ENCODE data around the gene CDCA5.

CDCA5 gene

GRCh38 chr11:65047581-65048422 lies 36.0 kb downstream of the CDCA5 start:
- Histone ChIP-seq H3K4me1 (ENCODE audit: control insufficient read depth, insufficient read depth, low read depth, low read length) (peaks cover 8% of the 10 kb centered on the region), H4K91ac (ENCODE audit: low read length) (no peak overlapping the region), H3K9ac (ENCODE audit: low read length) (peak overlapping the region; percentile 82), H3K23ac (ENCODE audit: low read length in 2 of 2) (no peak overlapping the region), H2BK120ac (ENCODE audit: low read depth, low read length) (no peak overlapping the region), H2BK5ac (ENCODE audit: low read depth, low read length, poor library complexity, severe bottlenecking) (no peak overlapping the region), H3K9me3 (ENCODE audit: control insufficient read depth, low read length) (no peaks in the 10 kb centered on the region), H3K27me3 (ENCODE audit: control insufficient read depth in 1 of 2, insufficient read depth in 1 of 2, low read length in 2 of 2) (peaks cover 3% of the 10 kb centered on the region in 2 experiments), H2AK5ac (ENCODE audit: low read length, severe bottlenecking) (no peak overlapping the region), H3K4me2 (ENCODE audit: low read length, poor library complexity, severe bottlenecking) (no peak overlapping the region), H3K14ac (ENCODE audit: low read length in 2 of 2) (no peak overlapping the region), H4K8ac (ENCODE audit: low read length) (peak overlapping the region; percentile 72), H2BK15ac (ENCODE audit: low read depth, poor library complexity, severe bottlenecking) (no peak overlapping the region), H3K18ac (ENCODE audit: low read depth in 1 of 2, low read length in 2 of 2) (peak overlapping the region in 1 of 2 experiments; percentile 57), H3K4ac (ENCODE audit: low read depth in 1 of 2, low read length in 2 of 2) (no peak overlapping the region), H2AFZ (ENCODE audit: low read depth, low read length) (peak overlapping the region; percentile 33), H3K79me1 (replicated peaks; ENCODE audit: low read length, poor library complexity, severe bottlenecking) (peaks cover 27% of the 10 kb centered on the region), H3K36me3 (ENCODE audit: control insufficient read depth in 1 of 2, insufficient read depth in 2 of 2, low read depth in 1 of 2, low read length in 2 of 2) (peaks cover 25 to 33% of the 10 kb centered on the region in 2 experiments), H2BK12ac (ENCODE audit: low read length in 2 of 2) (no peak overlapping the region), H3K27ac (ENCODE audit: low read length, poor library complexity, severe bottlenecking) (no peak overlapping the region), H3K4me3 (ENCODE audit: insufficient read depth in 1 of 2, low read depth in 1 of 2, low read length in 2 of 2) (peak overlapping the region in 1 of 2 experiments; percentile 77)
- WGBS = 50% methylated on average over 36 of the region's 56 CpGs
- no peak for DNase-seq

- no peak overlapping the region for H2BK5ac ChIP-seq (ENCODE audit: low read depth, low read length, poor library complexity, severe bottlenecking)
- H3K9ac ChIP-seq (ENCODE audit: low read length) = no peak overlapping the region
- DNase-seq = no peak
- H3K27ac ChIP-seq (ENCODE audit: low read length, poor library complexity, severe bottlenecking) = no peak overlapping the region
- no peak overlapping the region for H3K4ac ChIP-seq (ENCODE audit: low read depth in 1 of 2, low read length in 2 of 2)
- H2BK12ac ChIP-seq (ENCODE audit: low read length in 2 of 2) = no peak overlapping the region
- peaks cover 37% of the 10 kb centered on the region for H3K79me1 ChIP-seq (replicated peaks; ENCODE audit: low read length, poor library complexity, severe bottlenecking)
- H4K91ac ChIP-seq (ENCODE audit: low read length) = no peak overlapping the region
- H3K4me1 ChIP-seq (ENCODE audit: control insufficient read depth, insufficient read depth, low read depth, low read length) = peaks cover 13% of the 10 kb centered on the region
- H3K14ac ChIP-seq (ENCODE audit: low read length in 2 of 2) = no peak overlapping the region
- H2BK15ac ChIP-seq (ENCODE audit: low read depth, poor library complexity, severe bottlenecking) = no peak overlapping the region
- H3K36me3 ChIP-seq (ENCODE audit: control insufficient read depth in 1 of 2, insufficient read depth in 2 of 2, low read depth in 1 of 2, low read length in 2 of 2) = peaks cover 25 to 33% of the 10 kb centered on the region in 2 experiments
- H3K27me3 ChIP-seq (ENCODE audit: control insufficient read depth in 1 of 2, insufficient read depth in 1 of 2, low read length in 2 of 2) = no peaks in the 10 kb centered on the region
- H2BK120ac ChIP-seq (ENCODE audit: low read depth, low read length) = no peak overlapping the region
- no peak overlapping the region for H2AFZ ChIP-seq (ENCODE audit: low read depth, low read length)
- no peak overlapping the region for H3K18ac ChIP-seq (ENCODE audit: low read depth in 1 of 2, low read length in 2 of 2)
- H4K8ac ChIP-seq (ENCODE audit: low read length) = no peak overlapping the region
- no peak overlapping the region for H2AK5ac ChIP-seq (ENCODE audit: low read length, severe bottlenecking)
- no peak overlapping the region for H3K4me3 ChIP-seq (ENCODE audit: insufficient read depth in 1 of 2, low read depth in 1 of 2, low read length in 2 of 2)
- H3K4me2 ChIP-seq (ENCODE audit: low read length, poor library complexity, severe bottlenecking) = no peak overlapping the region
- no peak overlapping the region for H3K23ac ChIP-seq (ENCODE audit: low read length in 2 of 2)
- no peaks in the 10 kb centered on the region for H3K9me3 ChIP-seq (ENCODE audit: control insufficient read depth, low read length)
- WGBS = 96% methylated on average over 7 of the region's 7 CpGs
These were observed 38.1 kb downstream of the CDCA5 start for GRCh38 chr11:65045728-65046127.

DNA sequence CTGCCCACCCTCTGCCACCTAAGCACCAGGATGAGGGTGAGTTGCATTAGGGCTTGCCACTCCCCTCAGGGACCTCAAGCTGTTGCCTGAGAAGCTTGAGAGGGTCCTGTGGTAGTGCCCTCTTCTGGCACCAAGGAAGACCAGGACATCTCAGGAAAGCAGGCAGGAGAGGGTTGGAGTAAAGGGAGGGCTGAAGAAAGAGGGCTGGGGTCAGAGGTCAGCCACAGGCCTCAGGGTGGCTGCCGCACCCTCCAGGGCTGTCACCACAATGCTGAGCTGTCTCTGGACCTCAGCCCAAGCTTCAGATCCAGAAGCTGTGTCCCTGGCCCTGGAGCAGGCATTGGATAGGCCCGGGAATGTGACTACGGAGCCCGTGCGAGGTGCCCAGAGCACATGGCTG lies 38.8 kb downstream of the CDCA5 start:
- no peak for DNase-seq
- no peak overlapping the region for H3K27ac ChIP-seq (ENCODE audit: low read length, poor library complexity, severe bottlenecking)
- no peak overlapping the region for H3K18ac ChIP-seq (ENCODE audit: low read depth in 1 of 2, low read length in 2 of 2)
- H3K4me3 ChIP-seq (ENCODE audit: insufficient read depth in 1 of 2, low read depth in 1 of 2, low read length in 2 of 2) = no peak overlapping the region
- H2BK120ac ChIP-seq (ENCODE audit: low read depth, low read length) = no peak overlapping the region
- H2BK5ac ChIP-seq (ENCODE audit: low read depth, low read length, poor library complexity, severe bottlenecking) = no peak overlapping the region
- 94% methylated on average over 5 of the region's 5 CpGs for WGBS
- H4K91ac ChIP-seq (ENCODE audit: low read length) = no peak overlapping the region
- peaks cover 25 to 33% of the 10 kb centered on the region in 2 experiments for H3K36me3 ChIP-seq (ENCODE audit: control insufficient read depth in 1 of 2, insufficient read depth in 2 of 2, low read depth in 1 of 2, low read length in 2 of 2)
- no peak overlapping the region for H2BK12ac ChIP-seq (ENCODE audit: low read length in 2 of 2)
- peaks cover 37% of the 10 kb centered on the region for H3K79me1 ChIP-seq (replicated peaks; ENCODE audit: low read length, poor library complexity, severe bottlenecking)
- H3K23ac ChIP-seq (ENCODE audit: low read length in 2 of 2) = no peak overlapping the region
- H2BK15ac ChIP-seq (ENCODE audit: low read depth, poor library complexity, severe bottlenecking) = no peak overlapping the region
- H3K27me3 ChIP-seq (ENCODE audit: control insufficient read depth in 1 of 2, insufficient read depth in 1 of 2, low read length in 2 of 2) = no peaks in the 10 kb centered on the region
- no peak overlapping the region for H3K4ac ChIP-seq (ENCODE audit: low read depth in 1 of 2, low read length in 2 of 2)
- H2AK5ac ChIP-seq (ENCODE audit: low read length, severe bottlenecking) = no peak overlapping the region
- H3K4me1 ChIP-seq (ENCODE audit: control insufficient read depth, insufficient read depth, low read depth, low read length) = peaks cover 15% of the 10 kb centered on the region
- H4K8ac ChIP-seq (ENCODE audit: low read length) = no peak overlapping the region
- H3K9me3 ChIP-seq (ENCODE audit: control insufficient read depth, low read length) = no peaks in the 10 kb centered on the region
- no peak overlapping the region for H3K14ac ChIP-seq (ENCODE audit: low read length in 2 of 2)
- H3K9ac ChIP-seq (ENCODE audit: low read length) = no peak overlapping the region
- no peak overlapping the region for H2AFZ ChIP-seq (ENCODE audit: low read depth, low read length)
- H3K4me2 ChIP-seq (ENCODE audit: low read length, poor library complexity, severe bottlenecking) = no peak overlapping the region

GRCh38 chr11:65043881-65044501 lies 39.8 kb downstream of the CDCA5 start:
- Histone ChIP-seq H3K79me1 (replicated peaks; ENCODE audit: low read length, poor library complexity, severe bottlenecking) (peaks cover 37% of the 10 kb centered on the region), H3K27me3 (ENCODE audit: control insufficient read depth in 1 of 2, insufficient read depth in 1 of 2, low read length in 2 of 2) (no peaks in the 10 kb centered on the region), H2BK5ac (ENCODE audit: low read depth, low read length, poor library complexity, severe bottlenecking) (no peak overlapping the region), H4K8ac (ENCODE audit: low read length) (no peak overlapping the region), H2BK120ac (ENCODE audit: low read depth, low read length) (no peak overlapping the region), H3K9ac (ENCODE audit: low read length) (peak overlapping the region; percentile 29), H3K23ac (ENCODE audit: low read length in 2 of 2) (no peak overlapping the region), H3K4me2 (ENCODE audit: low read length, poor library complexity, severe bottlenecking) (no peak overlapping the region), H3K4me1 (ENCODE audit: control insufficient read depth, insufficient read depth, low read depth, low read length) (peaks cover 16% of the 10 kb centered on the region), H3K4me3 (ENCODE audit: insufficient read depth in 1 of 2, low read depth in 1 of 2, low read length in 2 of 2) (peak overlapping the region in 1 of 2 experiments; percentile 15), H2AK5ac (ENCODE audit: low read length, severe bottlenecking) (no peak overlapping the region), H3K14ac (ENCODE audit: low read length in 2 of 2) (no peak overlapping the region), H3K27ac (ENCODE audit: low read length, poor library complexity, severe bottlenecking) (no peak overlapping the region), H2AFZ (ENCODE audit: low read depth, low read length) (no peak overlapping the region), H3K4ac (ENCODE audit: low read depth in 1 of 2, low read length in 2 of 2) (no peak overlapping the region), H2BK12ac (ENCODE audit: low read length in 2 of 2) (no peak overlapping the region), H3K9me3 (ENCODE audit: control insufficient read depth, low read length) (no peaks in the 10 kb centered on the region), H2BK15ac (ENCODE audit: low read depth, poor library complexity, severe bottlenecking) (no peak overlapping the region), H3K18ac (ENCODE audit: low read depth in 1 of 2, low read length in 2 of 2) (no peak overlapping the region), H4K91ac (ENCODE audit: low read length) (no peak overlapping the region), H3K36me3 (ENCODE audit: control insufficient read depth in 1 of 2, insufficient read depth in 2 of 2, low read depth in 1 of 2, low read length in 2 of 2) (peaks cover 33 to 44% of the 10 kb centered on the region in 2 experiments)
- WGBS = 98% methylated on average over 23 of the region's 23 CpGs
- DNase-seq = no peak
